Cerebellar nuclear complex (tissue), 1 donor: Measurements from ENCODE around the gene SCRN1.
A peak's percentile ranks its signal among the peaks of the same experiment; 100 is the strongest.
"Not testable (repeated sequence)": the region's sequence is repeated elsewhere in the genome, so short reads cannot be mapped to it uniquely, and the experiment has no call there.

Source experiments
- DNase-seq, 2 experiments: peaks; one replicate each; lab custom pipeline; 2025; lab: John Stamatoyannopoulos, UW

SCRN1 gene

DNA sequence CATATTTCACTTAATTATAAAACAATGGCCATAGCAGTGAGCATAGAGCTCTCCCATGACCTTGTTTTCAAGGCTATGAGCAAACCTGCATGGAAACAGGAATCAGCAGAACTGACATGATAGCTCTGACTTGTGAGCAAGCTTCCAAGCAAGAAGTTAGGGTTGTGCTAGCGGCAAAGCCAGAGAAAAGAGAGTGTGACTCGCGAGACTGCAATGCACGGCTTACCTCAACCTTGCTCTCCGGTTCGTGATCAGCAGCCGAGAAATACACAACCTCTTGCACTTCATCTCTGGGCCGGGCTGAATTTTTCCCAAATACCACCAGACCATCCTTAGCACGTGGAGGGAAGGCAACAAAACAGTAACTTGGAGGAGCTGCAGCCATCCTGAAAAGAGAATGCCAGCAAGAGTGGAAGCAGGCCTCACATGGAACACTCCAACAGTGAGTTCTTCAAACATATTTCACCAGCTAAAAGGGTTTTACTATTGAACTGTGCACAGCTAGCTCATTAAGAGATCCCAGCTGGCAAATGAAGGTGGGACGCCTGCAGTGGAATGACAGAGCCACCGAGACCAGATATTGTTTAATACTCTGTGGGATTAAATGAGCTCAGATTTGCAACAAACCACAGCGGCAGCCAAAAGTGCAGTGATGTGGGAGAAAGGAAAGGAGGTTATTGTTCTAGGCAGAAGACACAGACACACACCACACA is 20.8 kb downstream of the SCRN1 start:
- DNase-seq: peak; percentile 21 to 75

- no peak for DNase-seq
Observed at GRCh38 chr7:29965030-29965429, 24.6 kb downstream of the SCRN1 start.

GRCh38 chr7:29962035-29962434 is 27.6 kb downstream of the SCRN1 start:
- DNase-seq: no peak

DNA sequence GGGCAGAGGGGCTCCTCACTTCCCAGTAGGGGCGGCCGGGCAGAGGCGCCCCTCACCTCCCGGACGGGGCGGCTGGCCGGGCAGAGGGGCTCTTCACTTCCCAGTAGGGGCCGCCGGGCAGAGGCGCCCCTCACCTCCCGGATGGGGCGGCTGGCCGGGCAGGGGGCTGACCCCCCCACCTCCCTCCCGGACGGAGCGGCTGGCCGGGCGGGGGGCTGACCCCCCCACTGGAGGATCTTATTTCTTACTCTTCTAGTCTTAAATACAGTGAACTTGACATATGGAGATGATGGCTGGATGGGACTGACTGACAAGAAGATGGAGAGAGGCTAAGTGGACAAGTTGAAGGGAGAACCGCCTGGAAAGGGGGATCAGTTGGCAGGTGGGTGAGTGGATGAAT is 28.0 kb downstream of the SCRN1 start:
- DNase-seq: not testable (repeated sequence)

GRCh38 chr7:29958667-29959358 is 30.8 kb downstream of the SCRN1 start:
- no peak for DNase-seq

- DNase-seq: peak; percentile 53 to 94
Observed at GRCh38 chr7:29957521-29958310, 31.9 kb downstream of the SCRN1 start.

DNA sequence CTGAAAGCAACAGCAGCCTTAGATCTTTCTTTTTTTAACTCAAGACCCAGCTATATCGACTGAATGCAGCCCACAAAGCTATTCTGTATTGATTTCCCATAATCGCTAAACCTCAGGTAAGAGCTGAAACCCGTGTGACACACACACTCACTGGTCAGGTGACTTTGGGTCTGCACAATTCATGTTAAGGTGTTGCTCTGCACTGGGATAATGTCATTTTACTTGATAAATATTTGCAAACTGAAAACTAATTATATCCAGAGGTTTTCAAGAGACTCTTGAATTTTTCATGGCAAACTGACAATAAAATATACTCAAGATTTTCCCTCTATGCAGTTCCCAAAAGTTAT is 33.1 kb downstream of the SCRN1 start:
- no peak for DNase-seq

DNA sequence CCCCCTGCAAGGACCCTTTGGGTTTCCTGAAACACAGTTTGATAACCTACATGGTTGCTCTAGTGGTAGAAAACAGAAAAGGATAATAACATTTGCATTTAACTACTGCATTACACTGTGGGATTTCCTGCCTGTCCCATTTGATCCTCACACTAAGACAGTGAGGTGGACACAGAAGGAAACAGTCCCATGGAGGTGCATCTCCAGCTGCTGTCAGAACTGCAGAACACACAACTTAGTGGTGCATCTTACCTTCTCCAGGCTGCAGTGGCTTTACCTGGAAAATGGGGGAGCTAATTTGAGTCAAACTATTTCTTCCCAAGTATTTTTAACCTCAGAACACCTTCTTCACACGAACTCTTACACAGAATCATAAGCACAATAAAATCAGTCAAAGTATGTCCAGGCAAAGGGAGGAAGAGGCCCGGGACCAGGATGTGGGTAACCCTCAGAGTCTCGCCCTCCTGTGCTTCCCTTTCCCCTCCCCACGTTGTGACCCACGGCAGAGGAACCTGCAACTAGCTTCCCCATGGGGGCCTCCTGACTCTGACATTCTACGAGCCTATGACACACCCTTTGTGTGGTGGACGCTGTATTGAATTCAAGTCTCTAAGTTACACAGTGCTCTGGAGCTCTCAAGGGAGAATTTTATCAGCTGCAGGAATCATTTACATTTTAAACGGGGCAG is 33.7 kb downstream of the SCRN1 start:
- DNase-seq: no peak

DNA sequence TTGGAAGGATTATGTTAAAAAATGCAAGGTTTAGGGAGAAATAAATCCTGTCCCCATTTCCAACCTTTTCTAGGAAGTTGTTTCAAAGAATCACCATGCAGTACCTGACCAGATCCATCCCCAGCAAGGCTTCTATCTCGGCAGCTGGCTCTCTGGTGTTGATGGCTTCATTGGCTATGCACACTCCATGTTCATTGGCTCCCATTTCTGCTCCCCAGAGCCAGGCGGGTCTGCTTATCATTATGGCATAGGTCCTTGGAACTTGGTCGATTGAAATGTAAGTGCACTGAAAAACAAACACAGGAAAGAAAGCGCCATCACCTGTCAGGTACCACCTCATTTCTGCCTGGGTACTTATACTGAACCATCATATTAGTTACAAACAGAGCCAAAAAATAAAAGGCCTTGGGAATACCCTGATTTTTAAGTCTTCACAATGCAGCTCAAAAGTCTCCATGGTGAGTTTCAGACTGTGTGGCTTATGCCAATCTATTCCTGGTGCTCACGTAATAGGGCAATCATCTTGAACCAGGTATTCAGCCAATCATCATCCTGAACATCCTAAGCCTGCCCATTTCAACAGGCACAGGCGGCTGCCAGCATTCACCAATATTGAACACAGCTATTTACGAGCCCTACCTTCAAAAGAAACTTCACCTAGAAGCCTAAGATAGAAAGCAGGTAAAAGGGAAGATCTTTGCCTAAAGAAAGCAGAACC is 34.4 kb downstream of the SCRN1 start:
- no peak for DNase-seq

GRCh38 chr7:29953726-29954347 is 35.8 kb downstream of the SCRN1 start:
- no peak for DNase-seq

DNA sequence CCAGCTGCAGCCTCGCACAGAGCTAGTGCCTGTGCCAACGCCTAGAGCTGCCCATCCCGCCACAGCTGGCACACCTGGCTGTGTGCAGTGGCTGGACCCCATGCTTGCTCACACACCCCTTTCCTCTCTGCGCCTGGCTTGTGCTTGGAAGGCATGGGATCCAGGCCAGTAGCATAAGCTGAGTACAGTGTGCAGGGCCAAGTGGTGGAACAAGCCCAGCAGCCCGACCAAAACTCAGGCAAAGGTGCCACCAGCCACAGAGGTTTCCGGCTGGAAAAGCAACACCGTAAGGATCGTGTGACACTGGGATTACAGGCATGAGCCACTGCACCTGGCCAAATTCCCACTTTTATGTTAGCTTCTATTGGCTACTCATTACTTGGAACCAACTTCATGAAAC is 38.4 kb downstream of the SCRN1 start:
- no peak for DNase-seq

DNA sequence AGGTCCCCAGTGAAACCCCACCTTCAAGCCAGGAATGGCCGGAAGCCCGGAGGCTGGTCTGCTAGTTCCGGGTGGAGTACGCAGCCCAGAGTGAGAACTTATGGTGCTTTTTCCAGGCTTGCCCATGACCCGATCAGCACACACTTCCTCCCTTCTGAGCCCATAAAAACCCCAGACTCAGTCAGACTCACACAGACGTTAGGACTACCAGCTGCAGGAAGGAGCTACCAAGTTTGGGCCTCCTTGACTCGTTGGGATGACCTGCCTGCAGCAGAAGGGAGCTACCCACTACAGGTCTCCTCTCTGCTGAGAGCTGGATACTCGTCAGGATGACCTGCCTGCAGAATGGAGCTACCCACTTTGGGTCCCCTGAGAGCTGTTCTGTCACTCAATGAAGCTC is 39.1 kb downstream of the SCRN1 start:
- DNase-seq: no peak

DNA sequence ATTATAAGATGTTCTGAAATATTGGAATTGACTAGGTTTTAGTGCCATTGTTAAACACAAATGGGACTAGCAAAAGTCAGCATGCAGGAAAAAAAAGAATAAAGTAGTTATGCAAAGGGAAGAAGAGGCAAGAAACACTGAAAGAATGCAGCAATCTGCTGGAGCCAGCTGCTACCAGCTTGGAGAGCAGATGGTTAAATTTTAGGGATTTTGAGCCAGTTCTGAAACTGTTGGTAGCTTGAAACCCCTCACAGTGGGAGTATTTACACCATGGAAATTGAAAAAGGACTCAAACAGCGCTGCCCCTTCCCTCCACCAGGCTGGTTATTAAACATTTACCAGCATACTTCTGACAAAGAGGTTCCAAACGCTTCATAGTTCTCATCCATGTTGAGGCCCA is 41.0 kb downstream of the SCRN1 start:
- DNase-seq: no peak

GRCh38 chr7:29946428-29947186 is 43.0 kb downstream of the SCRN1 start:
- no peak for DNase-seq

DNA sequence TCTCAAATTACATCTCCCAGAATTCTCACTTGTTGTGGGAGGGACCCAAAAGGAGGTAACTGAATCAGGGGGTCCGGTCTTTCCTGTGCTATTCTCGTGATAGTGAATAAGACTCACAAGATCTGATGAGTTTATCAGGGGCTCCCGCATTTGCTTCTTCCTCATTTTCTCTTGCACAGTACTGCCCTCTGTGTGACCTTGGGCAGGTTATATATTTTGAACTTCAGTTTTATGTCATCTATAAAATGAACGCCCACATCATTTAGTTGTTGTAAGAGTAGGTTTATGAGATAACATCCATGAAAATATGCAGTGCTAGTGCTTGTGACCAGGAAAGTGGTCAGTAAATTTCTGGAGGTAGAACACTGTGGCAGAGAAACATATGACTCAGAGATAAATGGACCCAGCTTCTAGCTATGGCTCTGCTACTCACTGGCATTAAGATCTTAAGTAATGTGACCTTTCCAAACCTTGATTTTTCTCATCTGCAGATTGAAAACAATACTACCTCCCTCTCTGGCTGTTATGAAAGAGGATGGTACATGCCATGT is 44.3 kb downstream of the SCRN1 start:
- no peak for DNase-seq

- no peak for DNase-seq
Observed at GRCh38 chr7:29940199-29940598, 49.4 kb downstream of the SCRN1 start.

- no peak for DNase-seq
Observed at GRCh38 chr7:29937132-29937531, 52.5 kb downstream of the SCRN1 start.

- no peak for DNase-seq
Observed at GRCh38 chr7:29935111-29935510, 54.5 kb downstream of the SCRN1 start.

DNA sequence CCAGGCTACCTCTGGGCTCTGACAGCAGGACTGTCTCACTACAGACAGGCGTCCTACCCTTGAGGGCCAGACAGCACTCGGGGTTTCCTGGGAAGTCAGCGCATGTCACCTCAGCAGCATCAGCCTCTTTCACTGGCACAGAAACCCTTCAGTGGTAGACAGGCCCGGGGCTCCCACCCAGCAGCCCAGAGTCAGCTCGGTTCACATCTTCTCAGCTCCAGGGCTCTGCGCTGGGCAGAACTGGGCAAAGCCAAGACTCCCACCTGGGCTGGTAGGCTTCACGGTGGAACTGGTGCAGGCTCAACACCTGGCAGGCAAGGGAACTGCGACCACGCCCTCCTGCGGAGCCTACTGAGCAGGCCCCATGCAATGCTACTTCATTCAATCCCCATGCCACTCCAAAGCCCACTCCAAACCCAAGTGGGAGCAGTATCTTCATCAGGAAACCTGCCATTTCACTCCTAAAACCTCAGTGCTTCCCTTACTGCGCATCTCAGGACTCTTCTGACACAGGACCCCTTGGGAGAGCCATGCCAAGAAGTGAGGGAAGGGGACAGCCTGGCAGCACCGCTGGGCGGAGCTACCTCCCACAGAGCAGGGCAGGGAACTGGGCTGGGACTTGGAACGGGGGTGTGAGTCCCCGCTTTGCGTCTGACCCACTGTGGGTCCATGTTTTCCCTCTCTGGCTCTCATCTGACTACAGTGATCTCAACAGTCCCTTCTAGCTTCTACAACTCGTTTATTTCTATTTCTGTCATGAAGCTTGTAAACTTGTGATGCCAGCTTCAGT is 60.4 kb downstream of the SCRN1 start:
- DNase-seq: no peak
